T-helper 1 cell treated with Interleukin-12 subunit alpha and Interleukin-12 subunit beta and Interleukin-4 antibody, amounts not matched to agents 30 μg/mL and 1 μg/mL, for 36 hours (primary cell): ENCODE measurements around the gene DUSP2.

Source experiments
- H3K27ac Mint-ChIP-seq: one replicate; pipeline ENCODE4 v1.8.0; 2021; ENCODE audit warnings: mild to moderate bottlenecking, mixed read lengths
- H3K27me3 Mint-ChIP-seq: one replicate; pipeline ENCODE4 v1.8.0; 2021; ENCODE audit warnings: low read depth, mixed read lengths
- H3K36me3 Mint-ChIP-seq: one replicate; pipeline ENCODE4 v1.8.0; 2021; ENCODE audit warnings: low read depth, mixed read lengths
- H3K4me1 Mint-ChIP-seq: one replicate; pipeline ENCODE4 v1.8.0; 2021; ENCODE audit warnings: low read depth, mixed read lengths
- H3K4me3 Mint-ChIP-seq: one replicate; pipeline ENCODE4 v1.8.0; 2021; ENCODE audit warnings: mild to moderate bottlenecking, moderate library complexity, mixed read lengths
- H3K9me3 Mint-ChIP-seq: one replicate; pipeline ENCODE4 v1.8.0; 2021; ENCODE audit warnings: mixed read lengths

Gene DUSP2

DNA sequence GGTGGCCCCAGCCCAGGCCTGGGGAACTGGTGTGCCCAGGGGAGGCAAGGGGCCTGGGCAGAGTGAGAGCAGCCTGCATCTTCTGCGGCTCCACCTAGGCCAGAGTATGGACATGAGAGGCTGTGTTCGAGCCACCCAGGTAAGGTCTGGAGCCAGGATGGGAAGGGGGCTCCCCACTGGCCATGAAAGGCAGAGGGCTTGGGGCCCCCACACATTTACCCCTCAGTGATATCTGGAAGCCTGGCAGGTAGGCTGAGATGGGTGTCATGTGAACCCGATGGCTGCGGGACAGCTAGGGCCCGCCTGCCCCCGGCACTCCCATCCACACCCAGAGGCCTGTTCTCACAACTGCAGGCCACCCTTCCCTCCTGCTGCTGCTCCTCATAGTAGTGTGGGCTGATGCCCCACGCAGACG is 42.0 kb downstream of the DUSP2 start:
- Mint-ChIP-seq H3K9me3 (peaks cover 12% of the 10 kb centered on the region), H3K27me3 (no peaks in the 10 kb centered on the region), H3K36me3 (no peaks in the 10 kb centered on the region), H3K27ac (no peak overlapping the region), H3K4me1 (no peaks in the 10 kb centered on the region), H3K4me3 (no peak overlapping the region)

DNA sequence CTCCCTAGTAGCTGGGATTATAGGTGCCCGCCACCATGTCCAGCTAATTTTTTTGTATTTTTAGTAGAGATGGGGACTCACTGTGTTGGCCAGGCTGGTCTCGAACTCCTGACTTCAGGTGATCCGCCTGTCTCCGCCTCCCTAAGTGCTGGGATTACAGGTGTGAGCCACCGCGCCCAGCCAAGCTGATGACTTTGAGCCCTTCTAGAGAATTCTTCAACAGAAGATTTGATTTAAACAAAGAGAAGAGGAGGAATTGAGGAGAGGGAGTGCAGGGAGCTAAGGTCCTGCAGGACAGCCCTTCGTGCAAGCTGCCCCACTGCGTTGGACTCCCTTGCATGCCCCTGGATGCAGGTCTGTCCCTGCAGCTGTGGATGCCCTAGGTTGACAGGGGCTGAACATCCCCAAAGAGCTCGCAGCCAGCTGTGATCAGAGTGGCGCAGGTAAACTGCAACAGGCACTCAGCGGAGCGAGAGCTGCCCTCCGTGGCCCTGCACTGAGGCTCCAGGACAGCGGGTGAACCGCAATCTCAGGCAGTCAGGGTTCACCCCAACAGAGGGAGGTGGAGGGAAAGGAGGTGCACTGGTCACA is 42.5 kb downstream of the DUSP2 start:
- Mint-ChIP-seq H3K27ac (no peak overlapping the region), H3K4me1 (no peaks in the 10 kb centered on the region), H3K9me3 (peaks cover 12% of the 10 kb centered on the region), H3K4me3 (no peak overlapping the region), H3K27me3 (no peaks in the 10 kb centered on the region), H3K36me3 (no peaks in the 10 kb centered on the region)

DNA sequence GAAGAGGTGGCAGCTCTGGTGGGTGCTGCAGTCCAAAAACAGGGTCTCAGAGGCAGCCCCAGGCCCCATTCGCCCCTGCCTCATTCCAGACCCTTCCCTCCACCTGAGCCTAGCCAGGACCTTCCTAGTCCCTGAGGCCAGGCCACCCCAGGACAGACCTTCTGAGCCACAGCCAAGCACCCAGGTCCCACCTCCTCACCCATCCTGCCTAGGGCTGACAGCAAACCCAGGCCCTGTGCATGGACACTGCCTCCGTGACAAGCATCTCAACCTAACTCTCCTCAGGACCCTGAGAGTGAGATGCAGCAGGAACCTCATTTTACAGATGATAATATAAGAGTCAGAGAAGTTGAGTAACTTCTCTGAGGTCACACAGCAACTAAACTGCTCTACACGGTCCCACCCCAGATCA is 44.3 kb downstream of the DUSP2 start:
- Mint-ChIP-seq H3K4me3 (no peak overlapping the region), H3K27ac (no peak overlapping the region), H3K36me3 (no peaks in the 10 kb centered on the region), H3K4me1 (no peaks in the 10 kb centered on the region), H3K27me3 (no peaks in the 10 kb centered on the region), H3K9me3 (peaks cover 12% of the 10 kb centered on the region)

DNA sequence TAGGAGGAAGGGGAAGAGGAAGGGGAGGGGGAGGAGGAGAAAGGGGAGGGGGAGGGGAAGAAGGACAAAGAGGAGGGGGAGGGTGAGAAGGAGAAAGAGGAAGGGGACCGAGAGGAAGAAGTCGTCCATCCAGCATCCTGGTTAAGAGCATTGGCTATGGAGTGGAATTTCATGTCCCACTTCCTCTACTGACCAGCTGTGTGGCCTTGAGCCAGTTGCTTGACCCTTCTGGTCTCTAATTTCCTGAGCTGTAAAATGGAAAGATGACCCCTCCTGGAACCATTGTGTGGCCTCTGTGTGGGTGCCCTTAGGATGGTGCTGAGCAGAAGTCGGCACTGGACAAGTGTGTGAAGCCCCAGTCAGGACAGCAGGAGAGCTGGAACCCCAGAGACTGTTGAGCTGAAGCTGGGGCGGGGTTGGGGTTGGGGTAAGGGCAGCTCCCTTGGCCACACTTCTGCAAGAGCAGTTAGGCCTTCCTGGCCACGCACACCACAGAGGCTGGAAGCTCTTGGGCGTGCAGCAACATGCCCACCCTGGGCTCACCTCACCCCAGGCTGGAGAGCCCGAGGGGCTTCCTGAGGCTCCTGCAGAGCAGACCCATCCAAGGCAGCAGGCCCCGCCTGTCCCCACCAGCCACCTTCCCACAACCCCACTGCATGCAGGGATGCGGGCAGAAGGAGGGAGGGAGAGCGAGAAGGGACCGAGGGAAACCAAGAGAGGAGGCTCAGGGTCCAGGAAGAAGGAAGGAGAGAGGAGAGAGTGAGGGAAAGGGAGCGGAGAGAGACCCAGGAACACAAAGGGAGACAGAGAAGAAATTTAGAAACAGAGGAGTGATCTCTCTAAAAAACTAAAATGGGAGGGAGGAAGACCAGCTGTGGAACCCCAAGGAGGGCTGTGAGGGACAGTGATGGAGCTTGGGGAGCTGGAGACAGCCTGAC is 45.1 kb downstream of the DUSP2 start:
- peaks cover 4% of the 10 kb centered on the region for H3K9me3 Mint-ChIP-seq
- no peaks in the 10 kb centered on the region for H3K36me3 Mint-ChIP-seq
- H3K4me1 Mint-ChIP-seq: no peaks in the 10 kb centered on the region
- H3K27me3 Mint-ChIP-seq: no peaks in the 10 kb centered on the region
- H3K27ac Mint-ChIP-seq: no peak overlapping the region
- H3K4me3 Mint-ChIP-seq: no peak overlapping the region

DNA sequence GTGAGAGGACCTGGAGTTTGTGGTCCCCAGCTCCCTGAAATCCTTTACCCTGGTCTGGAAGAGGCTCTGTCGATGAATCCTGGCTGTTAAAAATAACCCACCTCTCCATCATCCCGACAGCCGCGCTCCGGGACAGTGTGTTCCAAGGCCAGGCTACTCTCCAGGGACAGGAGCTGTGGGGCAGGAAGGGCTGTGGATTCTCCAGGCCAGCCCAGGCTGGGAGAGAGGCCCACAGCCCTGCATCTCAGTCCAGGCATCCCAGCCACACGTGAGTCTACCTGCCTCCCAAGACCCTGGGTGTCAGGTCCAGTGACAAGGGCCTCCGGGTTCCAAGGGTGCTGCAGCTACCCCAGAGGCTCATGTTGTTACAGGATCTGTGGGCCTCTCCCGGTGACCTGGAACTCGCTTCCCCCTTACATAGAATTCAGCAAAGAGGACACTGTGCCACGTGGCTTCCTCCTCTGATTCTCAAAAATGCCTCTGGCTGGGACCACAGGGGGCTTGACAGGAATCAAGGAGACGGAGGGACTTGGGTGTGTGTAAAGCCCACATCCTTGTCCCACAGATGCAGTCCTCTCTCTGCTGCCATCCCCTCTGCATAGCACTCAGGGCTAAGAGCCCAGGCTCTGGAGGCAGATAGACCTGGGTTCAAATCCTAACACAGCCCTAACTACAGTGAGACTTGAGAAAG is 46.2 kb downstream of the DUSP2 start:
- Mint-ChIP-seq H3K9me3 (no peaks in the 10 kb centered on the region), H3K4me1 (no peaks in the 10 kb centered on the region), H3K4me3 (no peak overlapping the region), H3K27ac (no peak overlapping the region), H3K27me3 (peaks cover 5% of the 10 kb centered on the region), H3K36me3 (no peaks in the 10 kb centered on the region)

DNA sequence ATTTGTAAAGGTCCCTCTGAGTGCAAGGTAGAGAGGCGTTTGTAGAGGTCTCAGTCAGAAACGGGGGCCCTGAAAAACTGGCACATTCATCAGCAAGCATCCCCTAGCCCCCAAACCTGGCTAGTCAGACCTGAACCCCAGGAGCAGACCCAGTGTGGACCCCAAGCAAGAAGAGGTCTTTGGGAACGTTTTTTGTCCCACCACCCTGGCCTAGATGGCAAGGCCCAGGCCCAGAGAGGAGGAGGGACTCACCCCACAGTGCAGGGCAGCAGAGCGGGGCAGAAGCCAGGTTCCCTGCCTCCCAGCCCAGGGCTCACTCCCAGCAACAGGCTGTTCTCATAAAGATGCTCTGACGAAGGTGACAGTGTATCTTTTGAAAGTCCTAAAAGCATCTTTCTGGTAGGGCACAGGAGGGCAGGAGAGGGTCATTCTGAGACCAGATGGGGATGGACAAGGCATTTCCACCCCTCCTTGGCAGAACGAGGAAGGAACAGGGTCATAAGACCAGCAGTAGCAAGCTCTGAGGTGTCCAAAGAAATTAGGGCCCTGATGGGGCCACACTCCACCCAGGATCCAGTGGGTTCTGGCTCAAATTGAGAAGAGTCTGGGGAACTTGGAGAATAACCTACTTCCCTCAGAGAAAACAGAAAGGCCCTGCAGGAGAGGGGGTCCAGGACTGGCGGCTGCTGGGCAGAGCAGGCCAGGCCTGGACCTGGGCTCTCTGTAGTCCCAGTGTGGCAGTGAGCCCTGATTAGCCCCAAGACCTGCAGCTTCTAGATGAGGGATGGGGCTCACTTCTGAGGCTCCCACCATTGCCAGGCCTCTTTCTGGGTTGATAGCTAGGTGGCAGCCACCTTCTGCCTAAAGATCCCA is 47.1 kb downstream of the DUSP2 start:
- Mint-ChIP-seq H3K4me1 (no peaks in the 10 kb centered on the region), H3K4me3 (no peak overlapping the region), H3K36me3 (no peaks in the 10 kb centered on the region), H3K27ac (no peak overlapping the region), H3K27me3 (peaks cover 5% of the 10 kb centered on the region), H3K9me3 (no peaks in the 10 kb centered on the region)

DNA sequence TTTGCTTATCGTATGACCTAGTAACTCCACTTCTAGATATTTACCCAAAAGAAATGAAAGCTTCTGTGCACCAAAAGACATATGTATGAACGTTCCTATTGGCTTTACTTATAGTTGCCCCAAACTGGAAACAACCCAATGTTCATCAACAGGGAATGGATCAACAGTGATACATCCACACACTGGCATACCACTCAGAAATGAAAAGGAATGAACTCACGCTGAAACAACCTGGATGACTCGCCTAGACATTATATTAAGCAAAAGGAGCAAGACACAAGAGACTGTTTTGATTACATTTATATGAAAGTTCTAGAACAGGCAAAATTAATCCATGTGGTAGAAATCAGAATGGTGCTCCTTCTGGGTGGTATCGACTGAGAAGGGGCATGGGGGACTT is 47.8 kb downstream of the DUSP2 start:
- H3K27me3 Mint-ChIP-seq: peaks cover 5% of the 10 kb centered on the region
- no peaks in the 10 kb centered on the region for H3K4me1 Mint-ChIP-seq
- H3K4me3 Mint-ChIP-seq: no peak overlapping the region
- no peaks in the 10 kb centered on the region for H3K9me3 Mint-ChIP-seq
- H3K36me3 Mint-ChIP-seq: no peaks in the 10 kb centered on the region
- H3K27ac Mint-ChIP-seq: no peak overlapping the region

DNA sequence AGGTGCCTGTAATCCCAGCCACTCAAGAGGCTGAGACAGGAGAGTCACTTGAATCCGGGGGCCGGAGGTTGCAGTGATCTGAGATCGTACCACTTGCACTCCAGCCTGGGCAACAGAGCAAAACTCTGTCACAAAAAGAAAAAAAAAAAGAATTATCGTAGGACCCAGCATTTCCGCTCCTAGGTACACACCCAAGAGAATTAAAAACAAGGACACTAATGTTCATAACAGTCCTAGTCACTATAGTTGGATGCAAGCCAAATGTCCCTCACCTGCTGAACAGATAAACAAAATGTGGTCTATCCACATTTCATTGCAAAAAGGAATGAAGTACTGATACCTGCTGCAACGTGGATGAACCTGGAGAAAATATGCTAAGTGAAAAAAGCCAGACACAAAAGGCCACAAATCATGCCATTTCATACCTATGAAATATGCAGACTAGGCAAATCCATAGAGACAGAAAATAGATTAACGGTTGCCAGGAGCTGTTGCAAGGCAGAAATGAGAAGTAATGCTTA is 50.1 kb downstream of the DUSP2 start:
- H3K9me3 Mint-ChIP-seq: no peaks in the 10 kb centered on the region
- no peak overlapping the region for H3K27ac Mint-ChIP-seq
- H3K36me3 Mint-ChIP-seq: no peaks in the 10 kb centered on the region
- H3K4me1 Mint-ChIP-seq: peaks cover 2% of the 10 kb centered on the region
- peaks cover 5% of the 10 kb centered on the region for H3K27me3 Mint-ChIP-seq
- no peak overlapping the region for H3K4me3 Mint-ChIP-seq

DNA sequence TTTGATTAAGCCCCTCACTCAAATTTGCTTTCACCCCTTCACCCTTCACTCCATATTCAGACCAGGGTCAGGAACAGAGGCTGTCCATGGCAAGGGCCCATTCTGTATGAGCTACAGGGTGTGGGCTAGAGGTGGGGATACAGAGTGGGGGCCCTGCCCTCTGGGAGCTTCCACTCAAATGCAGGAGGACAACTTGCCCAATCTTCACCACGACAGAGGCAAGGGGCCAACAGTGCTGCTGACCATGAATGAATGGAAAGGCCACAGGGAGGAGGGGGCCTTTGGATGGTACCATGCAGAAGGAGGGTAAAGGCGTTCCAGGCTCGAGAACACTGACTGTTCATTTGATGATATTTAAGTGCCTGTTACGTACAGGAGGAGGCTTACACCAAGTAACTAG is 51.7 kb downstream of the DUSP2 start:
- Mint-ChIP-seq H3K9me3 (no peaks in the 10 kb centered on the region), H3K27me3 (peaks cover 5% of the 10 kb centered on the region), H3K36me3 (no peaks in the 10 kb centered on the region), H3K27ac (no peak overlapping the region), H3K4me3 (no peak overlapping the region), H3K4me1 (peaks cover 2% of the 10 kb centered on the region)
